Suppressor macrophage treated with lipopolysaccharide for 4 hours (primary cell): Measurements from ENCODE around the gene CLEC16A.

ENCODE experiments used
- DNase-seq: peaks from one replicate; pipeline ENCODE4 v3.0.0-alpha.2; 2020

The CLEC16A gene

GRCh38 chr16:10969615-10970014 is 25.3 kb downstream of the CLEC16A start:
- peak; percentile 64 for DNase-seq

- DNase-seq, result no peak
Observed at GRCh38 chr16:10970065-10970464, 25.7 kb downstream of the CLEC16A start.

GRCh38 chr16:10971560-10971961 is 27.2 kb downstream of the CLEC16A start:
- DNase-seq, result peak; percentile 75

GRCh38 chr16:10972108-10972818 is 27.9 kb downstream of the CLEC16A start:
- no peak for DNase-seq

GRCh38 chr16:10972819-10973464 is 28.6 kb downstream of the CLEC16A start:
- peak; percentile 27 for DNase-seq

GRCh38 chr16:10976634-10977033 is 32.3 kb downstream of the CLEC16A start:
- DNase-seq, result no peak

- no peak for DNase-seq
Observed at GRCh38 chr16:10978124-10978523, 33.8 kb downstream of the CLEC16A start.

GRCh38 chr16:10978871-10979446 is 34.6 kb downstream of the CLEC16A start:
- no peak for DNase-seq

GRCh38 chr16:10979717-10980601 is 35.6 kb downstream of the CLEC16A start:
- DNase-seq, result no peak

GRCh38 chr16:10980813-10981212 is 36.4 kb downstream of the CLEC16A start:
- DNase-seq, result no peak

- DNase-seq, result no peak
Observed at GRCh38 chr16:10981697-10982216, 37.4 kb downstream of the CLEC16A start.

GRCh38 chr16:10982465-10983150 is 38.2 kb downstream of the CLEC16A start:
- DNase-seq, result no peak

GRCh38 chr16:10983159-10983558 is 38.8 kb downstream of the CLEC16A start:
- no peak for DNase-seq

- no peak for DNase-seq
Observed at GRCh38 chr16:10984509-10984908, 40.1 kb downstream of the CLEC16A start.

GRCh38 chr16:10987361-10988163 is 43.2 kb downstream of the CLEC16A start:
- no peak for DNase-seq

GRCh38 chr16:10988164-10988803 is 43.9 kb downstream of the CLEC16A start:
- DNase-seq, result peak; percentile 12

- no peak for DNase-seq
Observed at GRCh38 chr16:10988879-10989278, 44.5 kb downstream of the CLEC16A start.

GRCh38 chr16:10989559-10989958 is 45.2 kb downstream of the CLEC16A start:
- DNase-seq, result no peak

- no peak for DNase-seq
Observed at GRCh38 chr16:10990378-10990777, 46.0 kb downstream of the CLEC16A start.

- DNase-seq, result no peak
Observed at GRCh38 chr16:10992112-10992511, 47.7 kb downstream of the CLEC16A start.

GRCh38 chr16:10992797-10993196 is 48.4 kb downstream of the CLEC16A start:
- DNase-seq, result peak; percentile 44
